Activated CD8-positive, alpha-beta T cell treated with anti-CD3 and anti-CD28 coated beads, Interleukin-2, amount 10 ng/mL, durations not matched to agents 7 days and 5 days (primary cell): ENCODE data around the gene TMEM98. TPM values are rescaled to one million over a fixed set of nuclear protein-coding genes. Genes with fewer than 3 reads are reported as not detected.
"Not testable (repeated sequence)": the region's sequence is repeated elsewhere in the genome, so short reads cannot be mapped to it uniquely, and the experiment has no call there.

Source experiments
- ATAC-seq: fragments of 150-1000 bp; cut with Tn5 transposase; one replicate; pipeline ENCODE4 v1.10.0; 2021; ENCODE audit warnings: moderate library complexity
- CTCF ChIA-PET: fragments of 350-600 bp; sonication (Branson Sonifier 250); formaldehyde crosslinking; loops from one replicate; lab custom pipeline; 2021; ENCODE audit warnings: antibody characterized with exemption; lab: Charles Lee
- POLR2A ChIA-PET: fragments of 350-600 bp; sonication (Branson Sonifier 250); formaldehyde crosslinking; loops from one replicate; lab custom pipeline; 2021; ENCODE audit warnings: antibody characterized with exemption; lab: Charles Lee
- DNase-seq: peaks from one replicate; pipeline ENCODE4 v3.0.0-alpha.2; 2020
- H3K27ac Mint-ChIP-seq: one replicate; pipeline ENCODE4 v1.8.0; 2021; ENCODE audit warnings: mild to moderate bottlenecking, mixed read lengths
- H3K27me3 Mint-ChIP-seq: one replicate; pipeline ENCODE4 v1.8.0; 2021; ENCODE audit warnings: low read depth, mixed read lengths
- H3K36me3 Mint-ChIP-seq: one replicate; pipeline ENCODE4 v1.8.0; 2021; ENCODE audit warnings: low read depth, mixed read lengths
- H3K4me1 Mint-ChIP-seq: one replicate; pipeline ENCODE4 v1.8.0; 2021; ENCODE audit warnings: low read depth, mixed read lengths
- H3K4me3 Mint-ChIP-seq: one replicate; pipeline ENCODE4 v1.8.0; 2021; ENCODE audit warnings: mild to moderate bottlenecking, mixed read lengths
- H3K9me3 Mint-ChIP-seq: one replicate; pipeline ENCODE4 v1.8.0; 2022; ENCODE audit warnings: mixed read lengths; ENCODE audit not compliant: insufficient read depth
- total RNA-seq, 2 experiments: library from RNA; stranded (reverse); gene quantifications; one replicate each; pipeline ENCODE4 v1.2.3, GENCODE V29; 2021

TMEM98 gene
- total RNA-seq, 2 experiments from 2014 or later: not detected

- H3K4me3 Mint-ChIP-seq: no peak overlapping the region
- ATAC-seq: no peak
- H3K27me3 Mint-ChIP-seq: peaks cover 4% of the 10 kb centered on the region
- no peak for DNase-seq
- CTCF ChIA-PET: interaction anchor here (1.5 kb wide), 1 partner anchor 13 kb away, joined by 5 read pairs; no protein-coding TSS in a partner anchor
- POLR2A ChIA-PET: interaction anchor here (0.7 kb wide), 1 partner anchor 187 kb away, joined by 3 read pairs; no protein-coding TSS in a partner anchor
- H3K36me3 Mint-ChIP-seq: peaks cover 1% of the 10 kb centered on the region
- H3K27ac Mint-ChIP-seq: no peak overlapping the region
- H3K9me3 Mint-ChIP-seq: peaks cover 5% of the 10 kb centered on the region
- H3K4me1 Mint-ChIP-seq: no peaks in the 10 kb centered on the region
Observed at GRCh38 chr17:32985050-32985756, 57.2 kb downstream of the TMEM98 start.

GRCh38 chr17:32987453-32987805, 59.5 kb downstream of the TMEM98 start:
- H3K27me3 Mint-ChIP-seq, H3K27ac Mint-ChIP-seq, H3K9me3 Mint-ChIP-seq, POLR2A ChIA-PET, H3K36me3 Mint-ChIP-seq, H3K4me1 Mint-ChIP-seq, DNase-seq, CTCF ChIA-PET, H3K4me3 Mint-ChIP-seq, ATAC-seq: not testable (repeated sequence)

- H3K27ac Mint-ChIP-seq, CTCF ChIA-PET, H3K4me1 Mint-ChIP-seq, ATAC-seq, POLR2A ChIA-PET, H3K9me3 Mint-ChIP-seq, H3K4me3 Mint-ChIP-seq, H3K27me3 Mint-ChIP-seq, H3K36me3 Mint-ChIP-seq, DNase-seq: not testable (repeated sequence)
Observed at GRCh38 chr17:32987868-32988267, 59.9 kb downstream of the TMEM98 start.

DNA sequence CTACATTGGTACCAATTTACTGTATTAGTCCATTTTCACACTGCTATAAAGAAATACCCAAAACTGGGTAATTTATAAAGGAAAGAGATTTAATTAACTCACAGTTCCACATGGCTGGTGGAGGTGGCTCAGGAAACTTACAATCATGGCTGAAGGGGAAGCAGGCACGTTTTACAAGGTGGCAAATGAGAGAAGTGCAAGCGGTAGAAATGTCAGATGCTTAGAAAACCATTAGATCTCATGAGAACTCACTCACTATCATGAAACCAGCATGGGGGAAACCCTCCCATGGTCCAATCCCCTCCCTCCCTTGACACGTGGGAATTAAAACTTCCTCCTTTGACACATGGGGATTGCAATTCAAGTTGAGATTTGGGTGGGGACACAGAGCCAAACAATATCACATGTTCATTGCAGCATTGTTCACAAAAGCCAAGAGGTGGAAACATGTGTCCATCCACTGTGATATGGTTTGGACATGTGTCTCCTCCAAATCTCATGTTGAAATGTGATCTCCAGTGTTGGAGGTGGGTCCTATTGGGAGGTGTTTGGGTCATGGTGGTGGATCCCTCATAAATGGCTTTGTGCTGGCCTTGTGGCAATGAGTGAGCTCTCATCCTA, 60.6 kb downstream of the TMEM98 start:
- Mint-ChIP-seq H3K4me3 (no peak overlapping the region), H3K27ac (no peak overlapping the region), H3K4me1 (no peaks in the 10 kb centered on the region), H3K36me3 (no peaks in the 10 kb centered on the region), H3K27me3 (peaks cover 3% of the 10 kb centered on the region), H3K9me3 (peaks cover 5% of the 10 kb centered on the region)
- DNase-seq (no peak), ATAC-seq (no peak)
- ChIA-PET POLR2A (no interaction called here), CTCF (no interaction called here)

DNA sequence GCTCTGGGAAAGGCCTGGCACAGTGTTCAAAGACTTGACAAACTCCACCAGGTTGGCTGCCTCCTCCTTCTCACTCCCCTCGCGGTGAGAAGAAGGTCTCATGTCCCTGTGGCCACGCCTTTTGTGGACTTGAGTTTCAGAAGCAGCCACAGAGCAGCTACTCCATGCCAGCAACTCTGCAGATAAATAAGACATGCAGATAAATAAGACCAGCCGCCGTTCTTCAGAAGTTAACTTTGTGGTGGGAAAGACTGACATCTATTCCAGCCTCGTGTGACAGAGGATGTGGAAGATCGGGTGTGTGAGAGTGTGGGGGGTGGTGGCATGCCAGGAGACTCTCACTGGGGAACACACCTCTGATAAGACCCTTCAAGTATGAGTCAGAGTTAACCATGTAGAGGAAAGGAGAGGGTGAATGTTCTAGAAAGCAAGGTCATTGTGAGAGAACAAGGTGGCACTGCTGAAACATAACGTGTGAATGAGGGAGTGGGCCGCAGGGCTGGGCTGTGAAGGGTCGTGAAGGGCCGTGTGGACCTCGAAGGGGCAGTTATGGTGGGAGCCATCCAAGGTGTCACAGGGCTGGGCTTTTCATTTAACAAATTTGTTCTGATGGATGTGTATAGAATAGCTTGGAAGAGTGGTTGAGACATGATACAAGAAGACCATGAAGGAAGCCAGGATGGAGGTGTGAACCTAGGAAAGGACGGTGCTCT, 64.5 kb downstream of the TMEM98 start:
- no peaks in the 10 kb centered on the region for H3K4me1 Mint-ChIP-seq
- no peak overlapping the region for H3K4me3 Mint-ChIP-seq
- H3K27me3 Mint-ChIP-seq: peaks cover 2% of the 10 kb centered on the region
- ATAC-seq (no peak), DNase-seq (no peak)
- no peak overlapping the region for H3K27ac Mint-ChIP-seq
- ChIA-PET POLR2A (no interaction called here), CTCF (no interaction called here)
- no peaks in the 10 kb centered on the region for H3K36me3 Mint-ChIP-seq
- peaks cover 5% of the 10 kb centered on the region for H3K9me3 Mint-ChIP-seq

DNA sequence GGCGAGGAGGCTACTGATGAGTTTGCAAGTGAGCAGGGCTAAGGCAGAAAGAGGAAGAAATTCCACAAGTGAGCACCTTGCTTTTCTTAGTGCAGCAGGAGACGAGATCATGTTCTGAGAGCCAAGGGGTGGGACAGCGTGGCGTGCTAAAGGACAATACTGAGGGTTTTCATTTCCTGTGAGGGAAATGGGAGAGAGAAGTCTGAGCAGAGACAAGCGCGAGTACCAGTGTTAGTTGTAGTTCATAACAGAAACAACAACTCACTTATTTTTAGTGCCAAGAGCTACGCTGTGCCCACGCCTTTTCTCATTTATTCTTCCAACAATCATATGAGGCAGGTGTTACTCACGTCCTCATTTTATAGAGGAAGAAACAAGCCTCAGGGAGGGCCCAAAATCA, 66.0 kb downstream of the TMEM98 start:
- peaks cover 9% of the 10 kb centered on the region for H3K27me3 Mint-ChIP-seq
- ATAC-seq (no peak), DNase-seq (no peak)
- peaks cover 4% of the 10 kb centered on the region for H3K4me1 Mint-ChIP-seq
- no peaks in the 10 kb centered on the region for H3K36me3 Mint-ChIP-seq
- H3K9me3 Mint-ChIP-seq: no peaks in the 10 kb centered on the region
- ChIA-PET CTCF (no interaction called here), POLR2A (no interaction called here)
- H3K4me3 Mint-ChIP-seq: no peak overlapping the region
- H3K27ac Mint-ChIP-seq: no peak overlapping the region

Other genes starting within 250 kb of the TMEM98 start
- gene MYO1D, start 51.0 kb upstream of the TMEM98 start, total RNA-seq: 1 to 10 TPM; 2.2 to 2.3 TPM
- gene SPACA3, start 63.7 kb downstream of the TMEM98 start, total RNA-seq: not detected